ENCODE measurements around the gene MFAP5.
"Not testable (repeated sequence)": the region's sequence is repeated elsewhere in the genome, so short reads cannot be mapped to it uniquely, and the experiment has no call there.

MFAP5 gene

DNA sequence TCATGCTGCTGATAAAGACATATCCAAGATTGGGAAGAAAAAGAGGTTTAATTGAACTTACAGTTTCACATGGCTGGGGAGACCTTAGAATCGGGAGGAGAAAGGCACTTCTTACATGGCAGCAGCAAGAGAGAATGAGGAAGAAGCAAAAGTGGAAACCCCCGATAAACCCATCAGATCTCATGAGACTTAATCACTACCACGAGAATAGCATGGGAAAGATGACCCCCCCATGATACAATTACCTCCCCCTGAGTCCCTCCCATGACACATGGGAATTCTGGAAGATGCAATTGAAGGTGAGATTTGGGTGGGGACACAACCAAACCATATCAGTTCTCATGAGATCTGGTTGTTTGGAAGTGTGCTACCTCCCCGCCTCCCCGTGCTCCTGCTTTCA lies 9.8 kb upstream of the MFAP5 start:
- DNase-seq: no peak

DNA sequence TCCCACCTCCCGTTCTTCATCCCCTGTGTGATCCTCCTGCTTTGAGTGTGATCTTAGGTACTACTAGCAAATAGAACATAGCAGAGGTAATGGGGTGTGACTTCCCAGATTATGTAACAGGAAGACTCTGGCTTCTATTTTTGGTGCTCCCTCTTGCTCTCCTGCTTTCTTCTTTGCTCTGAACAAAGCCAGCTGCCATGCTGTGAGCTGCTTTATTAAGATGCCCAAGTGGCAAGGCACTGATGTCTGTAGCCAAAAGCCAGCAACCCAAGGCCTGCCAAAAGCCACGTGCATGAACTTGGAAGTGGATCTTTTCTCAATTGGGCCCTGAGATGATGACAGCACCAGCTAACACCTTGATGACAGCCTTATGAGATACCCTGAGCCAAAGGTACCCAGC lies 5.8 kb upstream of the MFAP5 start:
- DNase-seq: no peak

DNA sequence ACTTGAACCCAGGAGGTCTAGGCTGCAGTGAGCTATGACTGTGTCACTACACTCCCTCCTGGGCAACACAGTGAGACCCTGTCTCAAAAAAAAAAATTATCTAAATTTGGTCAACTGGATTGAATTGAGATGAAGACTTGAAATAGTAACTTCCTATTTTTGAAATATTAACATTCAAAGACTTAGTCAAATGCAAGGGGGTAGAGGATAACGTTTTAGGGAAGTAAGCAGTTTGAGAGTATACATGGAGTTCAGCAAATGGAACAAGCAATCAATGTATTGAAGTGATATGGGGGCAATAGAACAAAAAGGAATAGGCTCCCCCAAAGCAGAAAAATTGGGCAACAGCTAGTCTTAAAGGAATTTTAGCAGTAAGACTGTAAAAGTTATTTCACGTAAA lies 4.6 kb upstream of the MFAP5 start:
- peak in 1 of 2 donors; percentile 36 for DNase-seq

DNA sequence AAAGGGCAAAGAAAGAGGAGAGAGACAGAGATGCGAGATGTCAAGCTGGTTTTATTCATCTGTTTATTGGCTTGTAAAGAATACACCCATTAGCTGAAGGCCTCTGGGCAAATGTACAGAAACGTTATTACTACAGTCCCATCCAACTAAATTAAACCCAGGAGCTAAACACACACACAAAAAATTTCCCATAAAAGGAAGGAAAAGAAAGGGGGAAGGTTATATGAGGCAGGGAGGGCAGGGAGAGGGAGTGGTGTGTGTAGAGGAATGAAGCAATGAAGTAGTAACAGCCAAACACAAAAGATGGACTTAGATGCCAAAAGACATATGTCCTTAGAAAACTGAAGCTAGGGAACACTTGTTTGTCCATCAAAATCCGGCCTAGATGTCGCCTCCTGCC lies 3.1 kb upstream of the MFAP5 start:
- DNase-seq: no peak

DNA sequence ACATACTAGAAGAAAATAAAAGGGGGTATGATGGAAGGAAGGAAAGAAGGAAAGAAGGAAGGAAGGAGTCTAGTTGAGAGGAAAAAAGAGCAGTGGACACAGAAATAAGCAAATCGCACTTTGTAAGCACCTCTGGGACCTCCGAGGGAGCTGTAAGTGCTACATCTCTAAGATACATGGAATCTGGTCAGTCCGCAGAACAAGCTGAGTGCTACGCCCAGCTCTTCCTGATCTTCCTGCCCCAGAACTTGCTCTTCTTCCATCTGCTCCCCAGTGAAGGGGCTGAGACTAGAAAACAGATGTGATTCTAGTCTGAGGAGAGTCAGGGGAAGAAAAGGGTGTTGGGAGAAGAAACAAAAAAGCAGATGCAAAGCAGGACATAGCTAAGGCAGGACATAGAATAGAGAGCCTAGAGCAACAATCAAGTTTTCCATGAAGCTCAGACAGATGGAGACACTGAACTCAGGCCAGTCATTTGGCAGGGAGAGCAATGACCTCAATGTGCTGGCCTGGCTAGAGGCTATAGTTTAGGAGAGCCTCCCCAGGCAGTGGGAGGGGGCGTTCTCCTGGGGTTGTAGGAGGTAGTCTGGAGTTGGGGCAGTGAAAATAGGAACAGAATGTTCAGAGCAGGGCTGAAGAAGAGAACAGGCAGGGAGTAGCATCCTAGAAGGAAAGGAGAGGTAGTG lies 1.7 kb upstream of the MFAP5 start:
- no peak for DNase-seq

DNA sequence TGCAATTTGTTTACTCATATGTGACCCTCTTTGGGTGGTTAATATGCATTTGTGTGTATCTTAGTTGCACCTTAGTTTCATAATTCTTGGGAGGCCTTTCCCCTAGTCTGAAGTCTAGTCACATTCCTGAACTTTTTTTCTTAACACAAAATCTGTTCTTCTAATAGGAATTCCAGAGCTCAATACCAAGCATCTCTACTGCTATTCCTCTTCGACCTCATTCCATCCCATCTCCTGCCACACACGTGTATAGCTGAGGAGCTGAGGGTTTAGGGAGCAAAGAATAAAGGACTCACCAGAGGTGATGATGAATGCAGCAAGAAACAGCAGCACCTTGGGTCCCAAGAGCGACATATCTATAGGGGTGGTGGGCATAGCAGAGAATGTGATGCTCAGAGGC lies 875 bp downstream of the MFAP5 start:
- DNase-seq: no peak

DNA sequence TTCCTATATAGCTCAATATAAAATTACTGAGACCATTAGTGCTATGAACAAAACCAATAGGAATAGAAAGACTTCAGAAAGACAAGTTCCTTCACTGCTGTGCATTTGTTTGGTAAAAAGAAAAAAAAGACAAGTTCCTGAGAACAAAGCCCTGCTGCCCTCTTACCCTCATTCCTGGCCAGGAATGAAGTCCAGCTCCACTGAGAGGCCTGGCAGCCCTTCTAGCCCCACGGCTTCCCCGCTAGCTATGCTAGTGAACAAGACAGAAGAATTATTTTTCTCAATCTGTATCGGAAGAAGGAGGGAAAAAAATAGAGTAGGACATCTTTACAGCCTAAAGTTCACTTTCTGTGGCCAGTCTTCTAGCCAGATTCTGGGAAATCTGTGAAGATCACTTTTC lies 1.6 kb downstream of the MFAP5 start:
- no peak for DNase-seq

DNA sequence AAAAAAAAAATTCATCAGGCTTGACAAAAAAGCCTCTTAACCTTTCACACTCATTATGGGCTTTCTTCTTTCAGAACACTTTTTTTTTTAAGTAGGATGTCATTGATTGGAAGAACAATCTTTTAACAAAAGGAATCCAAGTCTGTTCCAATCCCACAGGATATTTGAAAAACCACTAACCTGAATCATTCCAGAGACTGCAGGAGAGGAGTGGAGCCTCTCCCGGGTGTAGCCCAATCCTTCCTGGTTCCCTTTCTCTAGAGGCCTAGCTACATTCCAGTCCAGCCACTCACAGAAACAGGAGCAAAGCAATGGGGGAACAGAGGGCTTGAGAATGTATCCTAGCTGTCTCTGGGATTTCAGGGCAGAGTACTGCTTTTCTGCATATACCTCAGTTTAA lies 4.3 kb downstream of the MFAP5 start:
- no peak for DNase-seq

DNA sequence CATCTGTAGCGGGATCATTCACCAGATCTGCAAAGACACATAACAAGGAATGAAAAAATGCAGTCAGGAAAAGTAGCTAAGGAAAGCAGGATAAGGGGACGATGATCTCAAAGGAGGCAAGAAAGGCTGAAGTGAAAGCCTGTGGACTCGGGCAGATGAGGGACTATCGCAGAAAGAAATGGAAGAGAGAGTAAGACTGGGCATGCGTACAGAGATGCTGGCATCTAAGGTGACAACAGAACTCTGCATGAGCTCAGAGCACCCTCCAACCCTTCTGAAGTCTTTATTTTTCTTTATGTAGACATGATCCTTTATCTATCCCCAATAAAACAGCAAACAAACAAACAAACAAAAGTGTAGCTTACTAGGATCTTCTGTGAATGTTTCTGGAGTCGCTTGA lies 7.2 kb downstream of the MFAP5 start:
- no peak for DNase-seq

DNA sequence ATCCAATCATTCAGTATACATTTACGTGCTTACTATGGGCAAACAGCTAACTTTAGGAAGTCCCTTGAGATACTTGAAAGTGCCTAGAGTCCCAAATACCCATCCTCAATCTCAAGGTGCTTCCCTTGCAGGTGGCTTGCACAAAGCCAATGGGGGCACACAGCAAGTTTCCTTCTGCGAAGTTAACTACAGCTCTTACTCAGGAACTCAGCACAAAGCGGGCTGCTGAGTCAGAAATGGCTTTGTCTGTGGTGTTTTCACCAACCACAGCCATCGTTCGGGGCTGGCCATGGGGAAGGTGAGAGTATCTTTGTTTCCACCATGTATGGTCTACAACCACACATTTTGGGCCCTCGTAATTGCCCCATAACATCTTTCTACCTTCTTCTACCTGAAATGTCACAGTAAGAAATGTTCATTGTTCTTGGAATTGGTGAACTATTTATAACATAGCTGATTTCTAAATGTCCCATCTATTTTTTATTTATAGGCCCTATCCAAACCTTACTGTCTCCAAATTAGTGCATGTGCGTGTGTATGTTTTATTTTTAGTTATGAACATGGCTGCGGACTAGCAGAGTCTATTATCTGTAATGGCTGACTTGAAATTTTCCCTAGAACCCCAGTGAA lies 13.9 kb downstream of the MFAP5 start:
- DNase-seq: no peak

DNA sequence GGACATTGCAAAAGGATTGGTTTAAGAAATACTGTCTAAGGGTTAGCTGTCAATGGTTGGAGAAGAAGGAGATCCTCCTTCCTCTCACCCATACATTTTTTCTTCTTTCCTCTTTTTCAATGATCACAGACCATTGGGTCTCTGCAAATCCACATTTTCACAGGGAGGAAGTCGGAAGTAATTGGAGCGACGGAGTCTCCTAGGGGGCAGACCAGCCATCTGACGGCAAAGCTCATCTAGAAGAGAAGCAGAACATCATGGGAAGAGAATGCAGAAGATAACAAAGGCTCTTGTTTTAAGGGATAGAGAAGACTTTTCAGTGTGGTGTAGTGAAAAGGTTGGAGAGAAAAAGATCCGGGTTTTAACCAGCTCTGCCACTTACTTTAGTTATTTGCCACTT lies 14.7 kb downstream of the MFAP5 start:
- no peak for DNase-seq

DNA sequence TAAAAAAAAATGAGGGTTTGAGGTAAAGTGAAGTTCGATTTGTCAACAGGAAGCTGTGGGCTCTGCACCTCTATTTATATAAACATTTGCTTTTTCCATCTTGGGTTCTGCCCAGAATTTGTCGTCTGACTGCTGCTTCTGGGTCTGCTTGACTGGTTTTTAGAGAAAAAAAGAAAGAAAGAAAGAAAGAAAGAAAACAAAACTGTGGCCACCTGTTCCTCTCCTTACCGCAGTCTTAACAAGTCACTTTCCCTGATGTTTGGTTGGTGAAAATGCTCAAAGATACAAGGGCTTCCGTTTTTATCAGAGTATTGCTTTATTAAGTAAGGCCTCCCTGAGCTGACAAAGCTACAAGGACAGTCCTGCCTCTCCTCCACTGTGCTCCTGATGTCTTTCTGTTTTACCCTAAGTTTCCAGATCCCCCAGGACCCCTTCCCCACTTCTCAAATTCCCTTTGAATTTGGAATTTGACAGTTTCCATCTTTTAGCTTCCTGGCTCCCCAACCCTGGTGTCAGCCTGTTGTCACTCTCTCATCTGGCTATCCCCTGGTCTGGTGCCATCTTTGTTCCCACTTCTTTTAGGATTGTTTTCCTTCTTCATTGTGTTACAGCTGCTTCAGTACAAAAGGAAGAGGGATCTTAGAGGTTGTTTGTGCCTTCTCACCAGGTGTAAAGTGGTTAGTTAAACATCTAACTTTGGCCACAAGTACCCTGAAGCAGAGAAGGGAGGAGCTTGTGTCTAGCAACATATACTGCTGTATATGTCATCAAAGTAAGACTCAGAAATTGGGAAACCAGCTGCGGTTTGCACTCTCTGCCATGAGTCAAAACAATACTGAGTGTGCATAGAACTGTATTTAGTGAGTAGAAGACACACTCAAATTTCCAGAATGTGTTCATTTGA lies 18.0 kb downstream of the MFAP5 start:
- no peak for DNase-seq

DNA sequence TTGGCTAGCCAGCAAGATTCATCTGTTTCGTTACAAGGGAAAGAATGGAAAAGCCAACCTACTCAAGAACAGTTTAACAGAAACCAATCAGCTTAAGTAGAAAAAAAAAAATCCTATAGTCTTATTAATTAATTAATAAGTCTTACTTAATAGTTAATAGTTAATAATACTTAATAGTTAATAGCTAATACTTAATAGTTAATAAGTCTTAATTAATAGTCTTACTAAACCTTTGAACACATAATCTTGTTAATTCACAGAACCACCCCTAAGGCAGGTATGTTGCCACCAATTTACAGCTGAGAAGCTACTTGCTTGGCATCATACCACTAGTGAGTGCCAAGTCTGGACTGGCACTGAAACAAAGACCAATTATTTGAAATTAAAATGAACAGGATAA lies 19.9 kb downstream of the MFAP5 start:
- DNase-seq: no peak

DNA sequence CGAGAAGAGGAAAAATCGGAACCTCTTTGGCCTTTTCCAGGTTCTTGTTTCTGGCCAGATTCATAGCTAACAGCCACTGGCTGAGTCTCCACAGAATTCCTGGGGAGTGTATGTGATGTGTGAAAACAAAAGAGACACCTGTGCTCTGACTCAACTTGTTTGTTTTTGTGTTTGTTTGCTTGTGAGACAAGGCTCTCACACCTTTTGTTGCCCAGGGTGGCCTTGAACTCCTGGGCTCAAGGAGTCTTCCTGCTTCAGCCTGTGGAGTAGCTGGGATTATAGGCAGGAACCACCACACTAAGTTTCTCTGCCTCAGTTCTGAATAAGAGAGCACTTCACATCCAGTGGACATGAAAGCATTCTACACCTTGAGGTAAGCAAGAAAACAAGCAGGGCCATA lies 22.7 kb downstream of the MFAP5 start:
- no peak for DNase-seq

DNA sequence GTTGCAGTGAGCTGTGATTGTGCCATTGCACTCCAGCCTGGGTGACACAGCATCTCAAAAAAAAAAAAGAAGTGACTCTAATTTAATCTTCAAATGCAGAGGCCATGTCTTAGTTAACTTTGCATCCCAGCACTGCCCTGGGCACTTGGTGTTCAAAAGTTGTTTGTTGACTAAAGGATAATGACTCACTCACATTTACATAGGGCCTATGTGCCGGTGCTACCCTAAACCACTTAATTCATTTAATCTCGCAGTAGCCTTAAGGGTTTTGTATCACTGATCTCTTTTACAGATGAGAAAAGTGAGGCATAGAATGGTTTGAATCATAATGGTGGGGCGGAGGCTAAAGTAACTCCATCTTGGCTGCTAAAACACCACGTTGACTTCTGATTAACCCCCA lies 23.7 kb downstream of the MFAP5 start:
- no peak for DNase-seq

DNA sequence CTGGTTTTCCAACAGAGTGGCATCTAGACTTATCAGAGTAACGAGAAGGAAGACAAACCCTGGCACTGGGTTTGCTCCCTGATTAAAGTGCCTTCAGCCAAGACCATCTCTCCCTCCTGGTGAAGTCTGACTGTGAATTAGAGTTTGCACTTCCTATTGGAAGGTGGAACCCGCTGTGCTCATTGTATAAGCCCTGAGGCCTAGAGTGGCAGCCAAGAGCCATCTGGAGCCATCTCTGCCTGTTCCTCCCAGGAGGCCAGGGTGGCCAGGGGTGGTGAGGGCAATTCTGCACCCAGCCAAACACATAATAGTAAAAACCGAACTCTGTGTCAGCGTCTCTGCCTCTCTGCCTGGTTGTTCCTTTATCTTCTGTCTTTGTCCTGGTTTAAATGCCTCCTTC lies 25.0 kb downstream of the MFAP5 start:
- no peak for DNase-seq

DNA sequence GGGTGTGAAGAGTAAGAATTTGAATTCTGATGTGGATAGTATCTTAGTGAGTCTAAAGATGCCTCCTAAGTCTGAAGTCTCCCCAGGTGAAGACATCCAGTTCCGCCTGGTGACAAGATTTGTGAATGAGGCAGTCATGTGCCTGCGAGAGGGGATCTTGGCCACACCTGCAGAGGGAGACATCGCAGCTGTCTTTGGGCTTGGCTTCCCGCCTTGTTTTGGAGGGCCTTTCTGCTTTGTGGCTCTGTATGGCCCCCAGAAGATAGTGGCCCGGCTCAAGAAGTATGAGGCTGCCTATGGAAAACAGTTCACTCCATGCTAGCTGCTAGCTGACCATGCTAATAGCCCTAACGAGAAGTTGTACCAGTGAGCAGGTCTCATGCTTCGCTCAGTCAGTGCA lies 25.4 kb downstream of the MFAP5 start:
- no peak for DNase-seq

DNA sequence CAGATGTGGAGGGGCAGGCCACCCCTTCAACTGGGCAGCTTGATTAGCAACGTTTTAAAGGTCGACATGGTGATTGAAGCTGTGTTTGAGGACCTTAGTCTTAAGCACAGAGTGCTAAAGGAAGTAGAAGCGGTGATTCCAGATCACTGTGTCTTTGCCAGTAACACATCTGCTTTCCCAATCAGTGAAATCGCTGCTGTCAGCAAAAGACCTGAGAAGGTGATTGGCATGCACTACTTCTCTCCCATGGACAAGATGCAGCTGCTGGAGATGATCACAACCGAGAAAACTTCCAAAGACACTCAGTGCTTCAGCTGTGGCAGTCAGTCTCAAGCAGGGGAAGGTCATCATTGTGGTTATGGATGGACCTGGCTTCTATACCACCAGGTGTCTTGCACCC lies 26.0 kb downstream of the MFAP5 start:
- no peak for DNase-seq

DNA sequence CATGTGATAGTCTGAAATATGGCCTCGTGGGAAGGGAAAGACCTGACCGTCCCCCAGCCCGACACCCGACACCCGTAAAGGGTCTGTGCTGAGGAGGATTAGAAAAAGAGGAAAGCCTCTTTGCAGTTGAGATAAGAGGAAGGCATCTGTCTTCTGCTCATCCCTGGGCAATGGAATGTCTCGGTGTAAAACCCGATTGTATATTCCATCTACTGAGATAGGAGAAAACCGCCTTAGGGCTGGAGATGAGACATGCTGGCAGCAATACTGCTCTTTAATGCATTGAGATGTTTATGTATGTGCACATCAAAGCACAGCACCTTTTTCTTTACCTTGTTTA lies 26.6 kb downstream of the MFAP5 start:
- DNase-seq: not testable (repeated sequence)

DNA sequence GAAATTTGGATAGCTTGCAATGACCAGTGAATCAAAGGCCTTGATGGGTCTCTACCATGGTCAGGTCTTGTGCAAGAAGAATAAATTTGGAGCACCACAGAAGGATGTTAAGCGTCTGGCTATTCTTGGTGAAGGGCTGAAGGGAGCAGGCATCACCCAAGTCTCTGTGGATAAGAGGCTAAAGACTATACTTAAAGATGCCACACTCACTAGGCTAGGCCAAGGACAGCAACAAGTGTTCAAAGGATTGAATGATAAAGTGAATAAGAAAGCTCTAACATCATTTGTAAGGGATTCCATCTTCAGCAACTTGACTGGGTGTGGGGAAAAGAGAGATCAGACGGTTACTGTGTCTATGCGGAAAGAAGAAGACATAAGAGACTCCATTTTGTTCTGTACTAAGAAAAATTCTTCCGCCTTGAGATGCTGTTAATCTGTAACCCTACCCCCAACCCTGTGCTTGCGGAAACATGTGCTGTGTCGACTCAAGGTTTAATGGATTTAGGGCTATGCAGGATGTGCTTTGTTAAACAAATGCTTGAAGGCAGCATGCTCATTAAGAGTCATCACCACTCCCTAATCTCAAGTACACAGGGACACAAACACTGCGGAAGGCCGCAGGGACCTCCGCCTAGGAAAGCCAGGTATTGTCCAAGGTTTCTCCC lies 27.2 kb downstream of the MFAP5 start:
- DNase-seq: not testable (repeated sequence)

DNA sequence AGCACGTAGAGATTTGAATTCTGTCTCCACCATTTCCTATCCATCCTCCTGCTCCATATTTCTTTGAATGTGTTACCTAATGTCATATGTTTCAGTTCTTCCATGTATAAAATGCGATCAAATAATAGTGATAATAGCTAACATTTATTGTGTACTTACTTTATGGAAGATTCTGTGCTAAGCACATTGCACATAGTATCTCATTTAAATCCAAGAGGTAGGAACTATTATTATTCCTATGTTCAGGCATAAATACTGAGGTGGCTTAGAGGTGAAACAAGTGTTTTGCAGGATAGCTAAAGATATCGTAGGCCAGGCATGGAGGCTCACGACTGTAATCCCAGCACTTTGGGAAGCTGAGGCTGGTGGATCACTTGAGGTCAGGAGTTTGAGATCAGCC lies 32.5 kb downstream of the MFAP5 start:
- DNase-seq: no peak

DNA sequence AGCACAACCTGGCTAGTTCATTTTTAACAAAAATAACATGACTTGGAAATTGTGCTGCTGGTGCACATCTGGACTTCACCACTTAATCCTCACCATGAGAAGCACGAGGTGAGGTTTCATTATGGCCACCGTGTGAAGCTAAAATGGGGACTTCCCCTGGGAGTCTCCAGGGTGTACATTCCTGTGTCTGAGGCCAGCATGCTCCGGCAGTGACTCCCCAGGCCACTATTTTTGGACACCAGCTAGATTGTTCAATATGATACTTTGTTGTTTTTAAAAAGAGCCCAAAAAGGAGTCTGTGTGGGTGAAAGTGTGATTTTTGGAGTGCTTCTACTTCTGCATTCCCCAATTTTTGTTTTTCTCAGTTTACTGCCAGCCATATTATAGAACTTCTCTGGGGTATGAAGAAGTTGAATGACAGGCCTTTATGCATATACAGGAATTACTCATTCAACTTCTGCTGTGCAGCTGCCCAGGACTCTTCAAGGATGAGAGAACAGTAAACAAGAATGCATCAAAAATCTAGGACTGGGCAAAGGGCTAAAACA lies 33.1 kb downstream of the MFAP5 start:
- no peak for DNase-seq

DNA sequence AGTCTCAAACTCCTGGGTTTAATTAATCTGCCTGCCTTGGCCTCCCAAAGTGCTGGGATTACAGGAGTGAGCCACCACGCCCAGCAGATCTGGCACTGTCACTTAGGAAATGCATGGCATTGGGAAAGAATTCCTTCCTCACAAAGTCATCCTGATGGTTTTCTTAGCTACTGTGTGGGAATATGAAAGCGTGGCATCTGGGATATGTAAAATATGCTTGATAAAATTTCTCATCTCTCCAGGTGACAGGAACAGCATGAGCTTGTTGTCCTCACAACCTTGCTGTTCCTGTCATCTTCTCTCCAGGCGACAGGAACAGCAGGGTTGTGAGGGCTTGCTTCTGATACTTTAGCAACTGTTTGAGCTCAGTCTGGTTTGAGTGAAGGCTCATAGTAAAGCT lies 33.9 kb downstream of the MFAP5 start:
- no peak for DNase-seq
